Caco-2 (cell line): ENCODE measurements around the gene PPFIA4. TPM values are rescaled to one million over a fixed set of nuclear protein-coding genes. Genes with fewer than 3 reads are reported as not detected.

ENCODE experiments used
- BruUV-seq: library from RNA; stranded (reverse); fragments of 400-500 nt; replicated peaks from 2 replicates; lab custom pipeline; 2021; lab: Mats Ljungman, UMichigan
- CTCF ChIA-PET: fragments of 300-600 bp; sonication (Branson Sonifier 250); formaldehyde crosslinking; loops from one replicate; lab custom pipeline; 2022; ENCODE audit warnings: antibody characterized with exemption; lab: Charles Lee
- POLR2A ChIA-PET: fragments of 300-600 bp; sonication (Branson Sonifier 250); formaldehyde crosslinking; loops from one replicate; lab custom pipeline; 2022; ENCODE audit warnings: antibody characterized with exemption; lab: Charles Lee
- DNase-seq, 2 experiments: peaks; one replicate each; pipeline versions ENCODE4 v3.0.0 to v3.0.0-alpha.2; 2020 to 2022
- H3K27me3 ChIP-seq: replicated peaks from 2 replicates; pipeline ENCODE4 v1.6.0; 2011; ENCODE audit warnings: low read length; ENCODE audit not compliant: control insufficient read depth, insufficient read depth
- H3K36me3 ChIP-seq: 2 replicates; pipeline ENCODE4 v1.5.1; 2011; ENCODE audit warnings: low read length; ENCODE audit not compliant: control insufficient read depth, insufficient read depth
- H3K4me1 ChIP-seq: fragments of 250-450 bp; sonication (Bioruptor Pico); 2 replicates; pipeline ENCODE4 v1.5.1; 2020; ENCODE audit warnings: mild to moderate bottlenecking
- H3K4me3 ChIP-seq: 2 replicates; pipeline ENCODE4 v1.5.1; 2011; ENCODE audit warnings: low read depth, mild to moderate bottlenecking, control low read depth, low read length
- H3K9me3 ChIP-seq: fragments of 250-450 bp; sonication (Bioruptor Pico); 2 replicates; pipeline ENCODE4 v1.5.1; 2020; ENCODE audit warnings: mild to moderate bottlenecking, moderate library complexity
- H3K27ac Mint-ChIP-seq: one replicate; pipeline ENCODE4 v1.8.0; 2022; ENCODE audit warnings: mixed read lengths; ENCODE audit not compliant: unreplicated experiment
- H3K27me3 Mint-ChIP-seq: one replicate; pipeline ENCODE4 v1.8.0; 2022; ENCODE audit warnings: mixed read lengths; ENCODE audit not compliant: insufficient read depth, unreplicated experiment
- H3K36me3 Mint-ChIP-seq: one replicate; pipeline ENCODE4 v1.8.0; 2022; ENCODE audit warnings: mild to moderate bottlenecking, mixed read lengths; ENCODE audit not compliant: insufficient read depth, unreplicated experiment
- H3K4me1 Mint-ChIP-seq: one replicate; pipeline ENCODE4 v1.8.0; 2022; ENCODE audit warnings: low read depth, mixed read lengths; ENCODE audit not compliant: unreplicated experiment
- H3K4me3 Mint-ChIP-seq: one replicate; pipeline ENCODE4 v1.8.0; 2022; ENCODE audit warnings: mild to moderate bottlenecking, moderate library complexity, mixed read lengths; ENCODE audit not compliant: unreplicated experiment
- H3K9me3 Mint-ChIP-seq: one replicate; pipeline ENCODE4 v1.8.0; 2022; ENCODE audit warnings: mixed read lengths; ENCODE audit not compliant: unreplicated experiment
- intact Hi-C: fragments of 100-400 bp; cut with micrococcal nuclease; formaldehyde crosslinking; loops from one replicate; pipeline ENCODE4 v1.10.0; 2022; ENCODE audit not compliant: unreplicated experiment
- total RNA-seq: library from RNA; stranded (reverse); gene quantifications from 2 replicates; pipeline ENCODE4 v1.2.3, GENCODE V29; 2022
- TF ChIP-seq, protein P1 (sequence below), 2 experiments: fragments of 200-600 bp in 1 of 2; IDR thresholded peaks; 1 replicate in 1 of 2; 2 replicates in 1 of 2; pipeline versions ENCODE4 v1.5.1 to v1.8.0; 2011 to 2022; ENCODE audit warnings: antibody characterized with exemption in 1 of 2, control low read depth in 1 of 2, inconsistent platforms in 1 of 2, low read depth in 1 of 2, low read length in 1 of 2, mild to moderate bottlenecking in 1 of 2, moderate library complexity in 1 of 2; ENCODE audit not compliant: insufficient read depth in 1 of 2, severe bottlenecking in 1 of 2, unreplicated experiment in 1 of 2

Gene PPFIA4
- total RNA-seq, 1 experiment from 2014 or later: 9.4 TPM

DNA sequence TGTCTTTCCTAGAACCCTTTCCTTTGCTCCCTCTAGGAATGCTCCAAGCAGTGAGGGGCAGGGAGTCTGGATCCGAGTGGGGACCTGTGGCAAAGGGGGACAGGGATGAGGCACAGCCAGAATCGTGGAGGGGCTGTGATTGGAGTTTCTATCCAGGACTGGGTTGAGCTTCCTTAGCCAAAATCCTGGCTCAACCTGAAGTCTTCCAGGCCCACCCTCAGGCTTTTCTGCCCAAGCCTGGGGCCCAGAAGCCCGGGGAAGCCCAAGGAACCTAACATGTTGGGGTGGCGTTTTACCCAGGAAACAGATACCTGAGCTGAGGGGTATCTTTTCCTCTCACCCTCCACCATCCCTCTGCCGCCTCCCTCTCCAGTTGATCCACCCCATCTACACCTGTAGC lies 54.2 kb downstream of the PPFIA4 start:
- no peak for DNase-seq
- Histone ChIP-seq H3K4me3 (no peak overlapping the region), H3K36me3 (no peaks in the 10 kb centered on the region), H3K4me1 (no peaks in the 10 kb centered on the region), H3K9me3 (no peaks in the 10 kb centered on the region), H3K27me3 (no peaks in the 10 kb centered on the region)
- BruUV-seq: no TSS peak
- Mint-ChIP-seq H3K9me3 (no peaks in the 10 kb centered on the region), H3K4me1 (no peaks in the 10 kb centered on the region), H3K27me3 (no peaks in the 10 kb centered on the region), H3K4me3 (no peak overlapping the region), H3K36me3 (no peaks in the 10 kb centered on the region), H3K27ac (no peak overlapping the region)
- TF ChIP-seq, protein P1, sequence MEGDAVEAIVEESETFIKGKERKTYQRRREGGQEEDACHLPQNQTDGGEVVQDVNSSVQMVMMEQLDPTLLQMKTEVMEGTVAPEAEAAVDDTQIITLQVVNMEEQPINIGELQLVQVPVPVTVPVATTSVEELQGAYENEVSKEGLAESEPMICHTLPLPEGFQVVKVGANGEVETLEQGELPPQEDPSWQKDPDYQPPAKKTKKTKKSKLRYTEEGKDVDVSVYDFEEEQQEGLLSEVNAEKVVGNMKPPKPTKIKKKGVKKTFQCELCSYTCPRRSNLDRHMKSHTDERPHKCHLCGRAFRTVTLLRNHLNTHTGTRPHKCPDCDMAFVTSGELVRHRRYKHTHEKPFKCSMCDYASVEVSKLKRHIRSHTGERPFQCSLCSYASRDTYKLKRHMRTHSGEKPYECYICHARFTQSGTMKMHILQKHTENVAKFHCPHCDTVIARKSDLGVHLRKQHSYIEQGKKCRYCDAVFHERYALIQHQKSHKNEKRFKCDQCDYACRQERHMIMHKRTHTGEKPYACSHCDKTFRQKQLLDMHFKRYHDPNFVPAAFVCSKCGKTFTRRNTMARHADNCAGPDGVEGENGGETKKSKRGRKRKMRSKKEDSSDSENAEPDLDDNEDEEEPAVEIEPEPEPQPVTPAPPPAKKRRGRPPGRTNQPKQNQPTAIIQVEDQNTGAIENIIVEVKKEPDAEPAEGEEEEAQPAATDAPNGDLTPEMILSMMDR (IDR thresholded peaks at IDR 0.05; ENCODE audit: insufficient read depth in 1 of 2, low read depth in 1 of 2, low read length in 1 of 2, severe bottlenecking in 1 of 2, unreplicated experiment in 1 of 2): no peak
- CTCF ChIA-PET: no interaction called here
- intact Hi-C loops: loop anchor here (5.0 kb wide), 1 partner anchor 43 kb away; no protein-coding TSS in a partner anchor
- POLR2A ChIA-PET: no interaction called here

DNA sequence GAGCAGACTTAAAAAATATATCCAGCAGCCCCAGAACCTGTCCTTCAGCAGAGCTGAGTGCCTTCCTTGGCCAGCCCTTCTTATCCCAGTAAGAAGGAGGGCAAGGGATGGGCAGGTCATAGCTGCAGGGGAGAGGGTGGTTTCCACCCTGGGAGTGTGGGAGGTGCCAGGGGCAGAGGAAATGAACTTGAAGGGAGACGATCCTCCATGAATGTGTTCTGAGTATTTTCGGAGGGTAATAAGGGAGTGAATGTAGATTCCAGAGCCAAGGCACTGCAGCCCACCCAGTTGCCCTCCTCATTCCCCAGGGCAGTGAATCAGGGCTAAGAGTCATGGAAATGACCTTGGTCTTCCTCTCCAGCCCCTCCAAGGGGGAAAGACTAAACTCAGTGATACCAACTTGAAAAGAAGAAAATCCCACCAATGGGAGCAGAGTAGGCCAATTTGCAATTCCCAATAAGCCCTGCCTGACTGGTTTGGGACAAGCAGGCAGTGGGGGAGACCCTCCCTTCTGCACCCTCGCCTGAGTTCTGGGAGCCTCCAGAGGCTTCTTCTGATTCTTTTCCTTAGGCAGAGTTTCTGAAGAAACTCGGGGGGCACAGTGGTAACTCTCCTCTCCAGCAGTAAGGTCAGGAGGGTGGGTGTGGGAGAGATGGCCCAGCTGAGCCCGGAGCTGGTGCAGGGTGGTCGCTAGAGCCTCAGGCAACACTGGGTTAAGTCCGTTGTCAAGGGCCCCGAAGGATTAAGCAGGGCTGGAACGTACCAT lies 55.4 kb downstream of the PPFIA4 start:
- CTCF ChIA-PET: interaction anchor here (1.2 kb wide), 1 partner anchor 186 kb away, joined by 3 read pairs; no protein-coding TSS in a partner anchor
- no peaks in the 10 kb centered on the region for H3K36me3 Mint-ChIP-seq
- Histone ChIP-seq H3K27me3 (no peaks in the 10 kb centered on the region), H3K4me3 (no peak overlapping the region), H3K36me3 (no peaks in the 10 kb centered on the region), H3K4me1 (no peaks in the 10 kb centered on the region), H3K9me3 (no peaks in the 10 kb centered on the region)
- TF ChIP-seq, protein P1 (IDR thresholded peaks at IDR 0.05; ENCODE audit: insufficient read depth in 1 of 2, low read depth in 1 of 2, low read length in 1 of 2, severe bottlenecking in 1 of 2, unreplicated experiment in 1 of 2): no peak
- H3K4me1 Mint-ChIP-seq: no peaks in the 10 kb centered on the region
- no peak overlapping the region for H3K27ac Mint-ChIP-seq
- H3K4me3 Mint-ChIP-seq: no peak overlapping the region
- no TSS peak for BruUV-seq
- no peaks in the 10 kb centered on the region for H3K9me3 Mint-ChIP-seq
- intact Hi-C loops: loop anchor here (5.0 kb wide), 1 partner anchor 44 kb away; no protein-coding TSS in a partner anchor
- no peak for DNase-seq
- no peaks in the 10 kb centered on the region for H3K27me3 Mint-ChIP-seq
- POLR2A ChIA-PET: no interaction called here

DNA sequence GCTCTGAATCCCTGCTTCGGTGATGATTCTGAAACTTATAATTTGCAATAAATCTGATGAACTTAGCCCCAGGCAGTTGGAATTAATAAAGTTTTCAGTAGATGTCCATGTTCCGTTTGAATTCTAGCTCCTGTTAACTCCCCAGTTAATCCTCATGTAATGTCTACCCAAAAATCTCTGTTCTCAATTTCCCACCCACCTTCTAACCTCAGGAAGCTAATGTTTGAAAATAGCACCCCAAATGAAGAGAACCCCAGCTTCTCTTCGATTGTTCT lies 55.9 kb downstream of the PPFIA4 start:
- Mint-ChIP-seq H3K27ac (no peak overlapping the region), H3K9me3 (no peaks in the 10 kb centered on the region), H3K27me3 (no peaks in the 10 kb centered on the region), H3K4me3 (no peak overlapping the region), H3K4me1 (no peaks in the 10 kb centered on the region), H3K36me3 (no peaks in the 10 kb centered on the region)
- BruUV-seq: no TSS peak
- no peak for DNase-seq
- TF ChIP-seq, protein P1 (IDR thresholded peaks at IDR 0.05; ENCODE audit: insufficient read depth in 1 of 2, low read depth in 1 of 2, low read length in 1 of 2, severe bottlenecking in 1 of 2, unreplicated experiment in 1 of 2): no peak
- Histone ChIP-seq H3K36me3 (no peaks in the 10 kb centered on the region), H3K4me1 (no peaks in the 10 kb centered on the region), H3K4me3 (no peak overlapping the region), H3K9me3 (no peaks in the 10 kb centered on the region), H3K27me3 (no peaks in the 10 kb centered on the region)
- POLR2A ChIA-PET: no interaction called here
- CTCF ChIA-PET: no interaction called here
- intact Hi-C loops: loop anchor here (5.0 kb wide), 1 partner anchor 45 kb away; no protein-coding TSS in a partner anchor
